GM21367 (cell line): ENCODE data around the gene BTBD6.
A peak's percentile ranks its signal among the peaks of the same experiment; 100 is the strongest.

Source experiments
- ATAC-seq: cut with Tn5 transposase; IDR thresholded peaks from one replicate; pipeline ENCODE4 v1.9.1; 2021; ENCODE audit not compliant: unreplicated experiment

BTBD6 gene

DNA sequence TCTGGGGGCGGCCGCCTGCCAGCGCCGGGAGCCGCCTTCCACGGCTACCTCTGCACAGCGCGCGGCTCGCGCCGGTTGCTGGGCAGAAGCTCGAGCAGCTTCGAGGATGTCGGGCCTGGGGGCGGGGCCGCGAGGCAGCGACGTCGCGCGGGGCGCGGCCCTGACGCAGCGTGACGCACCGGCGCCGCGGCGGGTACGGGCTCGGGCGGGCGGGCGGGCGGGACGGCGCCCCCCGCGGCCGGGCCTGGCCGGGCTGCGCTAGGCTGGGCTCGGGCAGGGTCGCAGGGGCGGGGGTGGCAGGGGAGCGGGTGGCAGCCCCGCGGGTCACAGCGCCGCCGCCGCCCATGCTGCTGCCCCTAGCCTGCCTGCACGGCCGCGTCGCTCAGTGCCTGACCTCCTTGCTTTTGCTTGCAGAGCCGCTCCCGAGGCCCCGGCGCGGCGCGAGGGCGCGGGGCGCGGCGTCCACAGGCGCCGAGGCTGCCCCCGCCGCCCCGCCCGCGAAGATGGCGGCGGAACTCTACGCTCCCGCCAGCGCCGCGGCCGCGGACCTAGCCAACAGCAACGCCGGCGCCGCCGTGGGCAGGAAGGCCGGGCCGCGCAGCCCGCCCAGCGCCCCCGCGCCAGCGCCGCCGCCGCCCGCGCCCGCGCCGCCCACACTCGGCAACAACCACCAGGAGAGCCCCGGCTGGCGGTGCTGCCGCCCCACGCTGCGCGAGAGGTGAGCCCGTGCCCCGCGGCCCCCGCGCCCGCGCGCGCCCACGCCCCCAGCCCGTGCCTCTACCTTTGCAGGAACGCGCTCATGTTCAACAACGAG, at the start of gene BTBD6:
Gene BTBD6 (plus strand): TSS at position 166 of the 814 bp plus-strand sequence. CDS start 179 bp downstream, at position 345.
- ATAC-seq, result peak; percentile 79

DNA sequence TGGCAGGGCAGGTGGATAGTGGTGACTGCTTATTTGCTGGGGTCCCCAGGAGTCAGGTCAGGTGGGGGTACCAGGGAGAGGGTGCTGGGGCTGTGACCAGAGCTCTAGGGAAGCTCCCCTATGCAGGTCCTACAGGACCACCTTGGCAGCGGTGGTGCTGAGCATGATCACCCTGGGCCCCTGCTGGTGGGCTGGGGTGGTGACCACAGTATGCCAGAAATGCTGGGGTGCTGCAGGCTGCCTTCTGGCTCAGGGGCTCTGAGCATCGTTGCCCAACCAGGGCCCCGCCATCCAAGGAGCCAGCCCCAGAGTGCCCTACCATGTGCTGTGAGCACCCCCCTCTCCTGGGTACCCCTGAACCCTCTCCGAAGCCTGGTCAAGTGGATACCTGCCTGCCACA, 49.7 kb upstream of the BTBD6 start:
- no peak for ATAC-seq

DNA sequence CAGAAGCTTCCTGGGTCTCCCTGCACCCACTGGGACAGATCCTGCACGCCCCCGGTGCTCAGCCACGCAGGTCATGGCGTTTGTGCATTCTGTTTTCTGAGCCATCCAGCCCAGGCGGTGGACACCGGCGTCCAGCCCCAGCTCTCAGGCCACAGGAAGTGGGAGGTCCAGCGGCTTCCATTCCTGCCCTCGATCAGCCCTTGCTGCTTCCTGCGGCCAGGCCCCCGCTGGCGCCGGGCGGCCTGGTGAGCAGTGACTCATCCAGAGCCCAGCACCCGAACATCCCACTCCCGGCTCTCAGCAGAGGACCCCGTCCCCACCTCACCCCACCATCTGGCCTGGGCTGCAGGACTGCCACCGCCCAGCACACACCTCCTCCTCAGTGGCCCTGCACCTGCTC, 49.2 kb upstream of the BTBD6 start:
- no peak for ATAC-seq

DNA sequence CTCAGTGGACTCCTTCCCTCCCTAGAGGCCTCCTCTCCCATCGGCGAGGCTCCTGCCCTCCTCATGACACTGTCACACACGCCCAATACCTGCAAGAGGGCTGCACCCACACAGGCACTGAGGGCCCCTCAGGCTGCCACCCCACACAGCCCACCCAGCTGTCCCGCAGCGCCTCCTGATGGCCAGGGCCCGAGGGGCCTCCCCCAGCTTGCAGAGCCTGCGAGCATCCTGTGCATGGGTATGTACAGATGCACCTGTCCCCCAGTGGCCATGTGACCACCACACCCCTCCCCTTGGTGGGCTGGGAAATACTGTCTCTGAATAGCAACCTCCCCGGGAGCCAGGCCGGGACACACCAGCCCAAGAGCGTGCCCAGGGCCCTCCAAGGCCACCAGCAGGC, 48.3 kb upstream of the BTBD6 start:
- ATAC-seq, result no peak

DNA sequence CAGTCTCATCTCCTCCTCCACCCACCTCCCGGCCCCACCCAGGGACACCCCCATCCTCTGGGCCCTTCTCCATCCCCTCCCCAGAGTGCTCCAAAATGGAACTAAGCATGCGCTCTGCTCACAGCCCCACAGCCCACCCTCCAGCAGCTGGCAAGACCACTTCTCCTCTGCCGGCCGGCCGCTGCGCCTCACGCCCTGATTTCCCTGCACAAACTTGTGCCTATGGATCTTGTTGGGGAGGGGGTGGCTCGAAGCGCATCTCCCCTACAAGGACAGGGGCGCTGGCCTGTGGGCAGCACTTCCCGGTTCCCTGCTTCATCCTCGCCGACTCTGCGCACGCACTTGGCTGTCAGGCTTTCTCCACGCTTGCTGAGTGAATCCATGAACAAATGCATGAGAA, 47.7 kb upstream of the BTBD6 start:
- ATAC-seq, result no peak

DNA sequence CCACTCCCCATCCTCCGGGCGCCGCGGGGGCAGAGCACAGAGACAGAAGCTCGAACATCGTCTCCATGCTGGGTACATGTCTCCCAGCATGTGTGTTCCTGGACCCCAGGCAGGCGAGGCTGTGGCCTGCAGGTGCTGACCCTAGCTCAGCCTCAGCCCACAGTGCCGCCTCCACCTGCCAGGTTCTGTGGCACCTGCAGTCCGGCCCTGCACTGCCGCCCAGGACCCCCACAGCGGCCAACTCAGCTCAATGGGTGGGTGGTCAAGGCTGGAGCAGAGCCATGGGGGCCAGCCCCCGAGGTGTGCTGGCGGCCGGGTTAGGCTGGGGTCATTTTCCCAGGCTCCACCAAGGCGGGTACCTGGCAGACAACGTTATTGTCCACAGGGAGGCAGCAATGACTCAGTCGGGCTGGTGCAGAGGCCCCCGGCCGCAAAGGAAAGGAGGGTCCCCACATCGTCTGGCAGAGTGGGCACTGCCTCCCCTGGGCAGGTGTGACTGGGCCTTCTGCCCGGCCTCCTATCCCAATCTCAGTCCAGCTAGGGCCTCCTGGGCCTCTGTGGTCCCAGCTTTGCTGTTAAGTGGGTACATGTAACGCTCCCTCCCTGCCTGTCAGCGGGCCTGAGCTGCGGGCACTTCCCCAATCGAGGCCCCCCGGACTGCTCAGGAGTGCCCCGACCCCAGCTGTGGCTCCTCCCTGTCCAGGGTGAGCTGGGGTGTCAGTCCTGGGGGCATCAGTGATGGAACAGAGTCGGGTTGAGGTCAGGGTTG, 47.0 kb upstream of the BTBD6 start:
- no peak for ATAC-seq

DNA sequence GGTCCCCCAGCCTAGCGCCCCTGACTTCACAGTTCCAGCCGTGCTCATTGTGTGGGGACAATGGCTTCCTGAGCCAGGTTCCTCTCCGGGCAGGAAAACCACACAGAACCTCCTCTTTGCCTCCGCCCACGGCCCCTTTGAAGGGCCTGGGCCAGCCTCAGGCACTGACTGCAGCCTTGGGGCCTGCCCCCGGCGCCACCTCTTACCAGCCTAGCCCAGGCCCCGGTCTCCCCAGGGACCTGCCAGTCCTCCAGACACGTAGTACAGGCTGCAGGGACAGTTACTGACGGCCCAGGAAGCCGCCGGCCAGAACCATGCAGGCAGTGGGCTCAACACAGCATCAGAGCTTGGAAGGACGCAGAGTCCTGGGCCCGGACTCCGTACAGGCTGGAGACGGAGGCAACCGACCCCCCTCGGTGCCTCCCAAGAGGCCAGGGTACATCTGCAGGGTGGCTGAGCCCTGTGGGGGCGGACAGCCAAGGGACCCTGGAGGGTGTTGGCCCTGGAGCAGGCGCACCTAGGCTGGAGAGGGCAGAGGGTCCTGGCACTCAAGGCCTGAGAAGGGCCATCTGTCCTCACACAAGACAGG, 46.3 kb upstream of the BTBD6 start:
- no peak for ATAC-seq

DNA sequence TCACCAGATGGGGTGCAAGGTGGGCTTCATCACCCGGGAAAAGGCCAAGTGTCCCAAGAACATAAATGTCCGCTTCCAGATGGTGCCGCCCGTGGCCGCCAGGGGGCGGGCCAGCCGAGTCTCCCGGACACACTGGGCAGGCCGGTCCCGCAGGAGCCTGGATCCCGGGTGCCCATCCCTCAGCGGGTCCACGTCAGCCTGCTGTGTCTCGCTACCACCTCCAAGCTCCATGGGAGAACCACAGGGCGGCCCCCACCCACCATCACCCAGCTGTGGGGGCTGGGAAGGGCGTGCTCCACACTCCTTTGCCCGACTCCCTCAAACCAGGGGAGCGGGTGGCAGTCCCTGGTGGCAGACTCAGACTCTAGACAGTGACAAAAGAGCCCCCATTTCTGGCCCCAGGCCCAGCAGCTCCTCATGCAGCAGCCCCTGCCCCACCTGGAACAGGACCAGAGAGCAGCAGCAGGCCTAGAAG, 45.2 kb upstream of the BTBD6 start:
- no peak for ATAC-seq

DNA sequence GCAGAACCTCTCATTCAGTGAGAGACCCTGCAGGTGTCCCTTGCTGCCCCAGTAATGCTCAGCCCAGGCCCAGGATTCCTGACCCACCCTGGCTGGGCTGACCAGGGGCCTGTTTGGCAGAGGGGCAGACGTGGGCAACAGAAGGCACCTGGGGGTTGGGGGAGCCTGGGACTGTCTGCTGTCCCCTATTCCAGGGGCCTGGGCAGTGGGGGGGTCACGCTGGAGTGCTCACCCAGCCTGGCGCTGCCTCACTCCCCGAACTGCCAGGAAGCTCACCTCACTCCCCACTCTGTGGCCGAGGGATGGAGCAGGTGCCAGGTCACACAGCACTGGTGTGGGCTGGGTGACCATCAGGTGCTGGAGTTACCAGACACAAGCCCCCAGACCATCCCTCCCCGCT, 44.6 kb upstream of the BTBD6 start:
- no peak for ATAC-seq

DNA sequence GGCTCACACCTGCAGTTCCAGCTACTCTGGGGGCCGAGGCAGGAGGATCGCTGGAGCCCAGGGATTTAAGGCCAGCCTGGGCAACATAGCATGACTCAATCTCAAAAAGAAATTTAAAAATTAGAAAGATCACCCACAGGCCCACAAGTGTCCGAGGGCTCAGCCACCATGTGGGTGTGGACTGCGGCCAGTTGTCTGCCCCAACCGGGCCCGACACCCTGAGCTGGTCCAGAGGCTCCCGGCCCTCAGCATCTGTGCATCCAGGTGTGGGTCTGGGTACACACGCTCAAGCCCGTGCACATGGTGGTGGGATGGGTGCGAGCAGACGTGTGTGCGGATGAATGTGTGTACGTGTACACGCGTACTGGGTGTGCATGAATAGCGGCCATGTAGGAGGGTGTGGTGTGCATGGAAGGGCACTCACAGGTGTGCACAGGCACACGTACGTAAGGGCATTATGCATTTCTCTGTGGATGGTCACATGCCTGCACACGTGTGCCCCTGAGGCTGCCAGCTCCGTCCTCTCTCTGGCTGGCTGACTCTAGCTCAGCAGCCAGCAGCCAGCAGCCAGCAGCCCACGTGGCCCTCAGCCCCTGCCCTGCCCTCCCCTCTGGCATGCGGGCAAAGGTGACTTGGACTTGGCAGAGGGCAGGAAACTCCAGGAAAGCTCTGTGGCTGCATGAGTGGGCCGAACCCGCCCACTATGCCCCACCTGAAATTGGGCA, 44.0 kb upstream of the BTBD6 start:
- ATAC-seq, result no peak

DNA sequence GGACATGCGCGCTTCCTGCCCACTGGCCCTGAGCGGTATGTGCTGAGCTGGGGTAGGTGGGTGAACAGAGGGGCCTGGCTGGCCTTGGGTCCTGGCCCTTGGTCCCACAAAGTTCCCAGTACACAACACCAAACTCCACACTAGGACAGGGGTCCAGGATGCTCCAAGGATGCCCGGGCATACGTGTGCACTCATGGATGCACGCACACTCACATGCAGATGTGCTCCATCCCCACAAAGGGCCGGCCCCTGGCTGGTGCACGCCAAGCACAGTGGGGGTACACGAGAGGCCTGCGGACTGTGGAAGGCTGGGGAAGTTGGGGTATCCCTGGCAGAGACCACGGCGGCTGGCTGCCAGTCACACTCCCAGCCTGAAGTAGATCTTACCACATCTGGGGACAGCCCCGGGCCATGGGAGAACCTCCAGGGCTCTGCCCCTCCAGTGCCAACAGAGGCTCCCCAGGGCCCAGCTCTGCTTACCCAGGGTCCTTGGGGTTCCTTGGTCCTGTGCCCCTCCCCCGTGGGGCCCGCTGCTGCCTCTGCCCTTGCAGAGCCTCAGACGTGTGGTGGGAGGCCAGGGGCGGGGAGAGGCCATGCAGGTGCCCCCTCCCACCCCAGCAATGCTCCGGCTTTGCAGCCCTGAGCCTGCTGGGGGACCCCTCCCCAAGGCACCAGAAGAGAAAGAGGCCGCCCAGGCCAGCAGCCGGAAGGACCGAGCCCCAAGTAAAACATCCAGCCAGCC, 43.2 kb upstream of the BTBD6 start:
- ATAC-seq, result no peak

DNA sequence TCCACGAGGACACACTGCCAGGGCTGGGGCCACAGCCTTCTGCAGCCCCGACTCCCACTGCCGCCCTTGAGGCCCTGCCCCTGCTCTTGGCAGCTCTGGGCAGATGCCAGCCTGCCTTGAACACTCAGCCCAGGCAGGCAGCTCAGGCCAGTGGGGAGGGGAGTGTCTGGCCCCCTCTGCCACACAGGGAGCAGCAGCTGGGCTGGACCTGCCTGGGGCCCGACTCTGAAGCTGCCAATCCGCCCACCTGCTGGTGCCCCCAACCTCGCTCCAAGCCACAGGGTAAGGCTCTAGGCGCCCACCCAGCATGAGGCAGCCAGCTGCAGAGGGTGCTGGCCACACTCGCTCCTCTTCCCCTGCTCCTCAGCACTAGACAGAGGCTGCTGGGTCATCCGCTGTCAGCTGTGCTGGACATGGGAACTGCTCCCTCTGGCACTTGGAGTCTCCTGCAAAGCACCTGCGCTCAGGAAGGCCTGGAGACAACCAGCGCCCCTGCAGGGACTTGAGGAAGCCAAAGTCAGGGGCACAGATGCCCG, 42.6 kb upstream of the BTBD6 start:
- no peak for ATAC-seq

DNA sequence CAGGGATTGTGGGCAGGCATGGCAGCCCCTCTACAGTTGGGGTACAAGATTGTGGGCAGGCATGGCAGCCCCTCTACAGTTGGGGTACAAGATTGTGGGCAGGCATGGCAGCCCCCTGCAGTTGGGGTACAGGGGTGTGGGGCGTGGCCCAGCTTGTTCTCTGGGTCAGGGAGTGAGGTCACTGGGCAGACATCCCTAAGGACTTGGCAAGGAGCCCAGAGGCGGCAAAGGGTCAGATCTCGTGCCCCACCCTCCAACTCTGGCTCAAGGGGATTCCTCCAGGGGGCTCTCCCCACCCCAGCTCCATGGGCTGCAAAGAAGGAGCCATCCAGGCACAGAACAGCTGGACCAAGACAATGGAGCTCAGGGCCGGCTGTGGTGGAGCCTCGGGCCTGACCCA, 41.5 kb upstream of the BTBD6 start:
- no peak for ATAC-seq

DNA sequence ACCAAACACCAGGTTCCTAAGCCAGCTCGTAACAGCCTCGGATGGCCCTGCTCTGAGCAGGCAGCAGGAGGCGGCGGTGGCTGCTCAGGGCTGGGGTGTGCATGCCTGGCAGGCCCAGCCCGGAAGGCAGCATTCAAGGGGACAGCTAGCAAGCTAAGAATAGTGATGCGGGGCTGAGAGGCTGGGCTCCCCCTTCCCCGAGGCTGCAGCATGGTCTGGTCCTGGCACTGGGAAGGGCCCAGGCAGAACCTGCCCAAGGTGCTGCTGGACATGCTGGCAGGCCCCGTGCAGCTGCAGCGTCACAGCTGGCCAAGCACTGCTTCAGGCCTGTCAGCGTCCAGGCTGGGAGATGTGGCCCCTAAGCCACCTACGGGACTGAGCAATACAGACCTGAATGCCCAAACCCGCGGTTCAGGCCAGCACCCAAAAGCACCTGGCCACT, 40.9 kb upstream of the BTBD6 start:
- no peak for ATAC-seq

DNA sequence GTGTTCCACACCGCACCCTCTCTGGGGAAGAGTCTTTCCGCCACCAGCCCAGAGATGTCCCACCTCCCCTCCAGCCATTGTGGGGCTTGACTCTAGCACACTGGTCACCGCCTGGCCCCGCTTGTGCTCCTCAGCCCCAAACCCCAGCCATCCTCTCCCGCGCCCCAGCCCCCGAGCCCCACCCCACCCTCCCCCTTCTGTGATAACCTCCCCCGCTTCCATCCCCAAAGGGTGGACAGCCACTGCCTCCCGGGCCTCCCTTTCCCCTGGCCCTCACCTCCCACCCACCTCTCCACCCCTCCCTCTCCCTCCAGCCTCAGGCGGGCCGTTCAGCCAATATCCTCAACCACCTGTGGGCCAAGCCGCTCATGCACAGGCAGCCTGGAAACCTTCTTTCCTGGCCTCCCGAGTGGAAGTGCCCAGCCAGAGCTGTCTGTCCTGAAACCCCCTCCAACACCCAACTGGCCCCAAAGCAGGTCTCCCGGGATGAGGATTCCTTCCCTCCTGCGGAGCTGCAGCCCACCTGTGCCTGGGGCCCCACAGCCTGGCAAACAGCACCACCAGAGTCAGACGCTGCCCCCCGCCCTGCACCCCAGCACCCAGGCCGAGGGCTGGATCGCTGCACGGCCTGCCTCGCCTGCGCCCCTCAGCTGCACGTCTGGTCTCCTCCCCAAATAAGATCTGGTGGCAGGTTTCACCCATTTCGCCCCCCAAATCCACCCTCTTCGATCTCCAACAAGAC, 40.2 kb upstream of the BTBD6 start:
- no peak for ATAC-seq

DNA sequence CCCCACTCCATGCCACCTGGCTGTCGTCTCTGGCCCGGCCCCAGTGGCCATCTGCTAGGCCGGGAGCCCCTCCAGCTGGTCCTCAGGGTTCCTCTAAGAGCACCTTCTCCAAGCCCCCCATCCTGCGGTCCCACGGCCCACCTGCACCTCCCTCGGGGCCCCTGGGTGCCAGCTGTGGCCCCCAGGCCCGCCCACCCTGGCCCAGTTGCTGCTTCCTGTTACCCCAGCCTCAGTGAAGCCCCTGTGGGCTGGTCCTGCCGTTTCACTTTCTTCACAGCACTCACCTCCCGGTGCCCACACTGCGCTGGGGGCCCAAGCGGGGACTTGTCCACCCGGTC, 39.6 kb upstream of the BTBD6 start:
- ATAC-seq, result no peak

DNA sequence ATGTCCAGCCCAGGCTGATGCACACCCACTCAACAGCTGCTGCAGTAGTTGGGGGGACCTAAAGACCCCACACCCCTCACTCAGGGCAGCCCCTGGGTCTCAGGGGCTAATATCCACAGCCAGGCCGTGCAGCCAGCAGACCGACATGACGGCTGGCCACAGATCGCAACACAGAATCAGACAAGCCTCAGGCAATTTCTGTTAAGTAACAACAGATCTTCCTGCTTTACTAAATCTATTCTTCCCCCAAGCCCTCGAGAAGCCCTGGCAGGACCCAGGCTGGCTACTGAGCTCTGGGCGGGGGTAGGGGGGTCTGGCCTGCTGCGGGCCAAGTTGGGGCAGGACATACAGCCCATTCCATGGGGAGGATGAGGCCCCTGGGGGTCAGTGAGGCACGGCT, 39.2 kb upstream of the BTBD6 start:
- ATAC-seq, result no peak

DNA sequence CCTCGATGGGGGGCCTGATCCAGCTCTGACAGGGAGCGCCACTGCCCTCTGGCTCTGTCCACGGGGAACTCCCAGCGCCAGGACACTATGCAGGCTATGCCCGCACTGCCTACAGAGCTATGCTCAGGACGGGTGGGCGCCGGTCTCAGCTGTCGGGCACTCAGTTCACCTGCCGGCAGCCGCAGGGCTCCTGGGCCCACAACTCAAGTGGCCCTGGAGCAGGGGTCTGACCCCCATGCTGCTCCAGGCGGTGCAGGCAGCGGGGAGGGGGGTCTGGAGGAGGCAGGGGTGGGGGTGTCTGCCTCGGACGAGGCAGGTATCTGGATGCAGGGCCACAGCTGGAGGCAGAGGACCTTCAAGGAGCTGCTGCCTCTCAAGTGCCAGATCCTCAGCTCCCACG, 38.7 kb upstream of the BTBD6 start:
- ATAC-seq, result no peak

DNA sequence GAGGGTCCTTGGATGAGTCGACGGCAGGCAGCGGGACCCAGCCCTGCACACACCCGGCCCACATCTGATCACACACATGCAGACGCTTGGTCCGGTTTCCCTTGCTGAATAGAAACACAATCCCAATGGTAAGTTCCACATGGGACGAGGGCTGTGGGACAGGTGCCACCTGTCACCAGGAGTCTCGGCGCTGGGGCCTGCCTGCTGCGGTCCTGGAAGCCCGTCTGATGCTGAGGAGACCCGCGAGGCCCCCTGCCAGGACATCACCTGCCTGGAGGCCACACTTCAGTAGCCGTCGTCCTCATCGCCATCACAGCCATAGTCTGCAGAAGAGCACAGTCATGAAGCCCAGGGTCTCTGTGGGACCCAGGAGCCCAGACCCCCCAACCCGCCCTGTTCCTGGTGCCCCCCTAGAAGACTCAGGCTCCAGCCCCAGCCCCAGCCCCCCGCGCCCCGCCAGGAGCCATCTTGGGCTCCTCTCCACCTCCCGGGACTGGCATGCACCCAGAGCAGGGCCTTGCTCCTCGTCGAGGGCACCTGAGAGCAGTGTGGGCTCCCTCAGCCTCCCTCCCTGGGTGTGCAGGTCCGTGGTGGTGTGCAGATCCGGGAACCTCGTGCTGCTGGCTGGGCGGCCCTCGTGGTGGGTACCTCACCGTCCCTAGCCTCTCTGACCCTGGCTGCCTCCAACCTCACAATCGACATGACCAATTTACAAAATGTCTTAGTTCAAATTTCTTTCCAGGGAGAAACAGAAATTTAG, 37.9 kb upstream of the BTBD6 start:
- no peak for ATAC-seq
